Left ventricle myocardium superior (tissue), 1 donor: Measurements from ENCODE around the gene RALGAPA1. TPM values are rescaled to one million over a fixed set of nuclear protein-coding genes. Genes with fewer than 3 reads are reported as not detected.
"Not testable (repeated sequence)": the region's sequence is repeated elsewhere in the genome, so short reads cannot be mapped to it uniquely, and the experiment has no call there.

Experiments used
- ATAC-seq: fragments of 200-7000 bp; cut with Tn5 transposase; one replicate; pipeline ENCODE4 v1.9.1; 2020; ENCODE audit warnings: mild to moderate bottlenecking, moderate library complexity
- DNase-seq: peaks from one replicate; pipeline ENCODE4 v3.0.0-alpha.2; 2020
- intact Hi-C: fragments of 100-400 bp; cut with micrococcal nuclease; formaldehyde crosslinking; loops from one replicate; pipeline ENCODE4 v1.11.0; 2022
- total RNA-seq: library from RNA; stranded (reverse); fragmentation: NEBNext Ultra II Directional; extraction: Animal tissue kit (Norgen Biotek cat#: 25700); gene quantifications from one replicate; pipeline ENCODE4 v1.2.1, GENCODE V29; 2021
- donor health status: DM: no; HTN: yes; CAD: no; lungs with severe emphysema.

RALGAPA1 gene
- total RNA-seq, 1 donor from 2014 or later: 31.8 TPM

- DNase-seq, intact Hi-C loops, ATAC-seq: not testable (repeated sequence)
These were observed 15.5 kb upstream of the RALGAPA1 start for GRCh38 chr14:35824446-35825165.

- ATAC-seq (no peak), DNase-seq (no peak)
- intact Hi-C loops: no loop called here
These were observed 13.4 kb upstream of the RALGAPA1 start for GRCh38 chr14:35822501-35822900.

- no peak for ATAC-seq
- DNase-seq: no peak
- intact Hi-C loops: no loop called here
These were observed 12.7 kb upstream of the RALGAPA1 start for GRCh38 chr14:35821564-35822411.

GRCh38 chr14:35819591-35820540 is 10.8 kb upstream of the RALGAPA1 start:
- no peak for DNase-seq
- intact Hi-C loops: no loop called here
- ATAC-seq: no peak

GRCh38 chr14:35818346-35819115 is 9.4 kb upstream of the RALGAPA1 start:
- DNase-seq (no peak), ATAC-seq (peak; percentile 60)
- intact Hi-C loops: no loop called here

GRCh38 chr14:35814371-35815005 is 5.4 kb upstream of the RALGAPA1 start:
- DNase-seq: no peak
- peak; percentile 54 for ATAC-seq
- intact Hi-C loops: no loop called here

GRCh38 chr14:35810963-35811362 is 1.9 kb upstream of the RALGAPA1 start:
- DNase-seq: no peak
- ATAC-seq: no peak
- intact Hi-C loops: no loop called here

- intact Hi-C loops: no loop called here
- DNase-seq: no peak
- no peak for ATAC-seq
These were observed 502 bp upstream of the RALGAPA1 start for GRCh38 chr14:35809597-35809996.

- peak; percentile 7 for ATAC-seq
- no peak for DNase-seq
- intact Hi-C loops: no loop called here
These were observed 938 bp downstream of the RALGAPA1 start for GRCh38 chr14:35808076-35808637.

- intact Hi-C loops: no loop called here
- DNase-seq (no peak), ATAC-seq (no peak)
These were observed 1.7 kb downstream of the RALGAPA1 start for GRCh38 chr14:35807131-35807961.

GRCh38 chr14:35806006-35806907 is 2.8 kb downstream of the RALGAPA1 start:
- intact Hi-C loops: no loop called here
- ATAC-seq (no peak), DNase-seq (no peak)

GRCh38 chr14:35797796-35798195 is 11.3 kb downstream of the RALGAPA1 start:
- intact Hi-C loops: no loop called here
- DNase-seq: no peak
- no peak for ATAC-seq

- ATAC-seq: no peak
- intact Hi-C loops: no loop called here
- no peak for DNase-seq
These were observed 19.4 kb downstream of the RALGAPA1 start for GRCh38 chr14:35789651-35790050.

- no peak for DNase-seq
- ATAC-seq: no peak
- intact Hi-C loops: no loop called here
These were observed 22.2 kb downstream of the RALGAPA1 start for GRCh38 chr14:35786856-35787255.

- intact Hi-C loops: no loop called here
- no peak for DNase-seq
- no peak for ATAC-seq
These were observed 25.4 kb downstream of the RALGAPA1 start for GRCh38 chr14:35783699-35784098.

- intact Hi-C loops: no loop called here
- DNase-seq: no peak
- no peak for ATAC-seq
These were observed 29.7 kb downstream of the RALGAPA1 start for GRCh38 chr14:35779368-35779767.
